ENCODE data around the gene GULP1.
"Not testable (repeated sequence)": the region's sequence is repeated elsewhere in the genome, so short reads cannot be mapped to it uniquely, and the experiment has no call there.

GULP1 gene

GRCh38 chr2:188293601-188294351, 2.1 kb downstream of the GULP1 start:
- peak; percentile 56 for DNase-seq

DNA sequence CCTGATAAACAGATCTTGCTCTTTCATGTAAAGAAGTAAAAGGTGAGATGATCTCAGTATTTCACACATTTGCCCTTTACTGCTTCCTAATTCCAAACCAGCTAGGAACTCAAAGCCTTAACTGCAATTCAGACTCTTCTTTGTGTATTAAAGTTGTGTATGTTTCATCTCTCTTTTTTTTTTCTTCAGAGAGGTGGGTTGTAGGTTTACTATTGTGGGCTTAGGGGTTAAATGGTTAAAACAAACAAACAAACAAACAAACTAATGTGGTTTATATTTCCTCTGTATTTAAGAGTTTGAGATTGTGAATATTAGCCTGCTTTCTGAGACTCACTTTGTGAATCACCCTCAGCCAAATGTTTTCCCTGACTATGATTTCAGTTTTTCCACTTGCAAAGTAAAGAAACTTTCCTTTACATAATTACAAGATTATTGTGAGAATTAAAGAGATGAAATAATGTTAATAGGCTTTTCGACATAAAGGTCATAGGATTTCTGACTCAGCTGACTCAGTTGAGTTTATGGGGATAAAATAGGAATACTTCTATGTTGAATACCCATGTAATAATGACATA, 2.8 kb downstream of the GULP1 start:
- no peak for DNase-seq

DNA sequence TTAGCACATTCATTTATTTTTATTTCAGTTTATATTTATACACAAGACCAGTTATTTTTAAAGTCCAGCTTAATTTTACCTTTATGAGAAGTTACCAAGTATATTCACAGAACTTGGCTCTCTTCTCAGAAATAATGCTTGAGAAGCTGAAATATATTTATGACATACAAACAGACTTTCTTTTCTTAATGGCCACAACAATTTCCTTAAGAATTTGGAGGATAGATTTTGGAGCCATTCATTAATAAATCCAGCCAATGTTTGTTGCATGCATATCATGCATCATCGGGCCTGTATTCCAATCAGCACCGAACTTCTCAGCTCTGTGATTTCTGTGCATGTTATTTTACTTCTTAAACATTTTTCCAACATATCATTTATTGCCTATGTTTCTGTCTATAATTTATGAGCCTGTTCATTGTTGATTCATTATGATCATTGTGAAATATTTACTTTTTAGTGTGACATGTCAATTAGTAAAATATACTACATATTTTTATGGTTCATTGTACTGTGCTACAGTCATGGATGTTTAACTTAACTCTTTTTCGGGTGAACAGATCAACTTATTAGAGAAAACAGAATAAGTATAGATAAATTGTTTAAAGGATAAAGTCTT, 3.5 kb downstream of the GULP1 start:
- DNase-seq, result no peak

DNA sequence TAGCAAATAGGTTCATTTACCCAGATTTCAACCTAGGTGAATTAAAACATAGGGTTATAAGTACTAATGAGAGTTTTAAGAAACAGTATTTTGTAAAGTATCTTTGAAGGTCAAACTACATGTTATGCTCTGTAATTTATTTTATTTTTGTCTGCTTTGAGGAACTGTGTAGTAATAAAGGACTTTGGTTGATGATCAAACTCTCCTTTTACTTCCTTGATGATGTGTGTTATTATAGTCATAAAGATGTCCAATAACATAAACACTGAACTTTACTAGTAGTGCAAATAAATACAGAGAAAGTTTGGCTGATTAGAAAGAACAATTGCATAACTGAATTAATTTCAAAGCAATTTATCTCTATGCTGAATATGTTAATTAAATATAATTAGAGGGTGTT, 6.3 kb downstream of the GULP1 start:
- no peak for DNase-seq

DNA sequence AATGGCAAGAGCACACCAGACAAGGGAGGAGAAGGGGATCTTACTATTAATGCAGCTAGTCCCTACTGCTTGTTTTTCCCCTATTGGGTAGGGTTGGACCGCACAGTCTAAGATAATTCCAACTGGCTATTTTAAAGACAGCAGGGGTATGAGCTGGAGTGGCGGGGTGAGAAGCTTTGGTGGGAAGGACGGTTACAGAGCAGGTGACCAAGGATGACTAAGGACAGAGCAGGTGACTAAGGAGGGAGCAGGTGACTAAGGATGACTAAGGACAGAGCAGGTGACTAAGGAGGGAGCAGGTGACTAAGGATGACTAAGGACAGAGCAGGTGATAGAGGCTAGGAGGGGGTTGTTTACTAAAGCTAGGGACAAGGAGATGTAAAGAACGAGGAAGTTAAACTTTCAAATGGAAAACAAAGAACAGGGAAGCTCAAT, 7.3 kb downstream of the GULP1 start:
- DNase-seq, result not testable (repeated sequence)

- DNase-seq, result no peak
Measured at GRCh38 chr2:188303363-188304031, 11.8 kb downstream of the GULP1 start.

DNA sequence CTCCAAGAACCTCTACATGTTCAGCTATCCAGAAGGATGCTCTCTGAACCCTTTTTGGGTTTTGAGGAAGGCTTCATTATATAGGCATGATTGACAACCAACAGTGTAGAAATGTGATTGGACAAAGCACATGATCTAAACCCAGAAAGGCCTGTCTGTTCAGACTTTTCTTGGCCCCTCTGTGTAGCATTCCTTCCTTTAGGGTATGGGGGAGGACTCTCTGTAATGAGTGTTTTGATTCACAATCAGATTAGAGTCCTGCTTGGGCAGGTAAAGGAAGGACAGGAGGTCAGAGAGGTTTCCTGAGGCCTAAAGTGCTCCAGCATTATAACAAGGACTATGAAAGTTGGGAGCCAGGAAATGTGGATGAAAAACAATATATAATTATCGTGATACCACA, 13.6 kb downstream of the GULP1 start:
- DNase-seq, result no peak

- DNase-seq, result no peak
Measured at GRCh38 chr2:188306271-188306670, 14.6 kb downstream of the GULP1 start.

GRCh38 chr2:188307850-188308283, 16.2 kb downstream of the GULP1 start:
- DNase-seq, result no peak

DNA sequence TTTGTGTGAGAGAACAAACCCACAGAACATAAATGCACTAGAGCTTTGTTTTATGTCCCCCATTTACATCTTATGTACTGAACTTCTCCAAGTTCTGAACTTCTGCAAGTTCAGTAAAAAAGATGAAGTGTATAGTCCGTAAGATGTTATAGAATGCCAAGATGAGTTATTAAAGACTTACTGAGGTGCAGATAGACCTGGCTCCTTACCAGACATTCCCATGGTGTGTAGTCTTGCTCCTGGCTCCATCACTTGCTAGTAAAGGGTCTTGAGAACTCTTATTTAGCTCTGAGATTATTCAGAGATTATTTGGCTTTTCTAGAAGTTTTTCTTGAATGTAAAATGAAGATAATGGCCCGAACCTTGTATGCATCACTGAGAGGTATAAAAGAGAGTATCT, 16.8 kb downstream of the GULP1 start:
- DNase-seq, result no peak

- no peak for DNase-seq
Measured at GRCh38 chr2:188309364-188309763, 17.7 kb downstream of the GULP1 start.

- DNase-seq, result no peak
Measured at GRCh38 chr2:188314314-188315054, 22.8 kb downstream of the GULP1 start.

DNA sequence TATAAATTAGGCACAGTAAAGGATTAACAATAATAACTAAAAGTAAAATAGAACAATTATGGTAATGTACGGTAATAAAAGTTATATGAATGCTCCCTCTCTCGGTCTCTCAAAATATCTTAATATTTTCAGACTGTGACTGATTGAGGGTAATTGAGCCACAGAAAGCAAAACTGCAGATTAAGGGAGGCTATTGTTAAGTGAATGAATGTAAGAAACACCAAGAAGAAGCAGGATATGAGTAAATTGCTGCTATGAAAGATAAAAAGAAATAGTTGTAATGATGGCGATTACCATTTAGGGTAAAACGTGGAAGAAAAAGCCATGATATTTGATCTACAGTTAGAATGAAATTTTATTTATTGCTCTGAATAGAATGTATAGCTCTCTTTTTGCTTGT, 24.1 kb downstream of the GULP1 start:
- DNase-seq, result no peak

GRCh38 chr2:188316342-188316741, 24.7 kb downstream of the GULP1 start:
- no peak for DNase-seq

- DNase-seq, result no peak
Measured at GRCh38 chr2:188316791-188317423, 25.2 kb downstream of the GULP1 start.

DNA sequence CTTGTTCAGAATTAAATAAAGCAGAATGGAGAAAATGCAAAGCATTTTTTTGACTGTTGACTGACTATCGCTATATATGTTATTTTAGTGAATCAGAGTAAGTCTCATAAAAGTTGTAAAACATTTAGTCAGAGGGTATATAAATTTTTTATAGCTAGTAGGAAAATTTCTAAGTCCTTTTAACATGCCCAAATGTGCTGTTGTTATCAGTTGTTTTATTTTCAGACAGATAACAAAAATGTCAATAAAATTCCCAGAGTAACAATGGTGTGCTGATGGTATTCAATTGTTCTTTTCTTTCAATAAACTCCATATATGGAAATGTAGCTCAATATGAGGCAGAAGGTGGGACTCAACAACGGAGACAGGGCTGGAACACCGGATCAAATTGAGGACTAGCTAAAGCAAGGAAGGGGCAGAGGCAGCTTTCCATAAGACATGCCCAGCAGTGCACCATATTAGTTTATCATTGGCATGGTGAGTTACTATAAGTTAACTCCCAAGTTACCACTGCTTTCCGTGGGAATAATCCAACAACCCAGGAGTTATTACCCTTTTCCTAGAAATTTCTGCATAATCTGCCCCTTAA, 26.6 kb downstream of the GULP1 start:
- DNase-seq, result no peak

DNA sequence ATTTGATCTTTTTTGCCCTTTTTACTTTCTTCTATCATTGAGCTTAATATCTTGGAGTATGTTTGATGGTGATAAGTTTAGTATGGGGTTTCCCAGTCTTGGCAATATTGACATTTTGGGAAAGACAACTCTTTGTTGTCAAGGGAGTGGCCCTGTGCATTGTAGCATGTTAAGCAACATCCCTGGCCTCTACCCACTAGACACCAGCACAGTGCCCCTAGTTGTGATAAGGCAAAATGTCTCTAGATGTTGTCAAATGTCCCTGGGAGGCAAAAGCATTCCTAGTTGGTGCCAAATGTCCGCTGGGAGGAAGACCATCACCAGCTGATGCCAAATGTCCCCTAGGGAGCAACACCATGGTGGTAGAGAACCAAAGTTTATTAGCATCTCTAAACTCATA, 28.2 kb downstream of the GULP1 start:
- DNase-seq, result no peak

- DNase-seq, result no peak
Measured at GRCh38 chr2:188320861-188321260, 29.2 kb downstream of the GULP1 start.

- DNase-seq, result no peak
Measured at GRCh38 chr2:188322569-188323551, 31.2 kb downstream of the GULP1 start.

GRCh38 chr2:188324067-188324466, 32.4 kb downstream of the GULP1 start:
- no peak for DNase-seq

DNA sequence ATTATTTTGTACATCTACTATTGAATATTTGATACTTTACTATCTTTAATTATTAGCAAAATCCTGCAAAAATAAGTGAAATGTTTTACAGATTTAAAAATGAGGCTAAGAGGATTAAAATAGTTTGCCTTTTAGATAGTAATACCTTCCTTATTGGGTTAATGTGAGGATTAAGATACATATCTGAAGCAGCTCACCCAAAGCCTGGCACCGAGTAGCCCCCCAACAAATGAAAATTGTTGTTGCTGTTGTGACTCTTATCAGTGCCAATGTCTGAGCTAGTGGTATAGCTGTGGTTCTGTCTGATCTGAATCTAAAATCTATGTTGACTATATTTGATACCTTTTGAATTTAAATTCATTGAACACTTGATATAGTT, 34.6 kb downstream of the GULP1 start:
- no peak for DNase-seq

Data from COR-L47 (cell line).